Liver (tissue), 9 donors: ENCODE results near the gene EXOC6B. TPM values are rescaled to one million over a fixed set of nuclear protein-coding genes. Genes with fewer than 3 reads are reported as not detected.

ENCODE experiments used
- DNase-seq: peaks from one replicate; pipeline ENCODE4 v3.0.0-alpha.2; 2017; ENCODE audit warnings: low spot score
- H3K27ac ChIP-seq, 2 donors: one replicate each; pipeline ENCODE4 v1.7.0; 2013; ENCODE audit warnings: inconsistent platforms in 2 of 2, low read length in 2 of 2, control low read depth in 1 of 2, low read depth in 1 of 2, mild to moderate bottlenecking in 1 of 2
- H3K27me3 ChIP-seq, 4 donors: one replicate each; pipeline versions ENCODE4 v1.6.1 to v1.7.0; 2013; ENCODE audit warnings: low read length in 3 of 4, inconsistent platforms in 1 of 4, mild to moderate bottlenecking in 1 of 4, moderate library complexity in 1 of 4; ENCODE audit not compliant: control insufficient read depth in 4 of 4, insufficient read depth in 4 of 4
- H3K36me3 ChIP-seq, 4 donors: one replicate each; pipeline versions ENCODE4 v1.6.1 to v1.7.0; 2013; ENCODE audit warnings: low read length in 3 of 4, mild to moderate bottlenecking in 3 of 4, low read depth in 1 of 4, moderate library complexity in 1 of 4; ENCODE audit not compliant: control insufficient read depth in 4 of 4, insufficient read depth in 3 of 4
- H3K4me1 ChIP-seq, 4 donors: one replicate each; pipeline versions ENCODE4 v1.6.1 to v1.7.0; 2013; ENCODE audit warnings: low read length in 3 of 4, mild to moderate bottlenecking in 3 of 4, moderate library complexity in 1 of 4; ENCODE audit not compliant: control insufficient read depth in 4 of 4, insufficient read depth in 4 of 4
- H3K4me3 ChIP-seq, 3 donors: one replicate each; pipeline versions ENCODE4 v1.6.1 to v1.7.0; 2013; ENCODE audit warnings: low read length in 3 of 3, control low read depth in 1 of 3, low read depth in 1 of 3, mild to moderate bottlenecking in 1 of 3
- H3K9ac ChIP-seq, 2 donors: one replicate each; pipeline ENCODE4 v1.7.0; 2013; ENCODE audit warnings: low read length in 2 of 2, mild to moderate bottlenecking in 2 of 2, moderate library complexity in 2 of 2, control low read depth in 1 of 2, low read depth in 1 of 2
- H3K9me3 ChIP-seq, 4 donors: one replicate each; pipeline versions ENCODE4 v1.6.1 to v1.7.0; 2013; ENCODE audit warnings: low read length in 3 of 4; ENCODE audit not compliant: control insufficient read depth in 4 of 4
- CTCF ChIP-seq: fragments of 150-350 bp; IDR thresholded peaks from 2 replicates; pipeline ENCODE4 v1.5.1; 2017; ENCODE audit warnings: improper control_type of control experiment, low read depth, low read length; ENCODE audit not compliant: missing input control
- EGR1 ChIP-seq, 2 donors: IDR thresholded peaks; 2 replicates each; pipeline ENCODE4 v1.6.1; 2016 to 2018; ENCODE audit warnings: antibody characterized with exemption in 2 of 2, low read depth in 2 of 2
- FOXA1 ChIP-seq: IDR thresholded peaks from 2 replicates; pipeline ENCODE4 v1.6.1; 2016; ENCODE audit warnings: antibody characterized with exemption
- GABPA ChIP-seq, 2 donors: IDR thresholded peaks in 1 of 2; conservative IDR thresholded peaks in 1 of 2; 2 replicates each; pipeline ENCODE4 v1.6.1; 2016; ENCODE audit warnings: antibody characterized with exemption in 2 of 2, mild to moderate bottlenecking in 1 of 2, moderate library complexity in 1 of 2
- HNF4A ChIP-seq, 2 donors: conservative IDR thresholded peaks; 2 replicates each; pipeline ENCODE4 v1.6.1; 2016; ENCODE audit warnings: antibody characterized with exemption in 2 of 2, mild to moderate bottlenecking in 2 of 2
- HNF4G ChIP-seq: IDR thresholded peaks from 2 replicates; pipeline ENCODE4 v1.6.1; 2016; ENCODE audit warnings: antibody characterized with exemption
- JUND ChIP-seq, 2 donors: IDR thresholded peaks; 2 replicates each; pipeline ENCODE4 v1.6.1; 2016; ENCODE audit warnings: antibody characterized with exemption in 2 of 2
- MAX ChIP-seq: IDR thresholded peaks from 2 replicates; pipeline ENCODE4 v1.6.1; 2016; ENCODE audit warnings: antibody characterized with exemption
- NR2F2 ChIP-seq: IDR thresholded peaks from 2 replicates; pipeline ENCODE4 v1.6.1; 2016; ENCODE audit warnings: antibody characterized with exemption
- RAD21 ChIP-seq, 2 donors: IDR thresholded peaks; 2 replicates each; pipeline ENCODE4 v1.6.1; 2016; ENCODE audit warnings: antibody characterized with exemption in 2 of 2, mild to moderate bottlenecking in 2 of 2
- REST ChIP-seq: IDR thresholded peaks from 2 replicates; pipeline ENCODE4 v1.6.1; 2016; ENCODE audit warnings: antibody characterized with exemption, mild to moderate bottlenecking
- RXRA ChIP-seq, 2 donors: IDR thresholded peaks; 2 replicates each; pipeline ENCODE4 v1.6.1; 2017 to 2018; ENCODE audit warnings: antibody characterized with exemption in 2 of 2, mild to moderate bottlenecking in 1 of 2
- SP1 ChIP-seq: IDR thresholded peaks from 2 replicates; pipeline ENCODE4 v1.6.1; 2018; ENCODE audit warnings: antibody characterized with exemption, mild to moderate bottlenecking
- YY1 ChIP-seq: IDR thresholded peaks from 2 replicates; pipeline ENCODE4 v1.6.1; 2016; ENCODE audit warnings: antibody characterized with exemption, mild to moderate bottlenecking
- ZBTB33 ChIP-seq: IDR thresholded peaks from 2 replicates; pipeline ENCODE4 v1.6.1; 2016; ENCODE audit warnings: antibody characterized with exemption
- WGBS: extraction: QIAGEN DNeasy Blood & Tissue Kit; methylation state at CpG from one replicate; pipeline ENCODE4 v1.1.7; 2013; 5-methylcytosine and 5-hydroxymethylcytosine counted together
- polyA plus RNA-seq, 2 donors: library from polyadenylated mRNA; stranded (reverse) in 1 of 2; unstranded in 1 of 2; fragments of 200-250 nt in 1 of 2; fragments of >200 nt in 1 of 2; fragmentation: Nextera tagmentation in 1 of 2; extraction: Ambion mirVana in 1 of 2; gene quantifications; one replicate each; pipeline versions ENCODE4 v1.2.1 to v1.2.3, GENCODE V29; 2013 to 2015
- total RNA-seq, 2 donors: library from RNA; depleted of rRNA; stranded (reverse); fragments of >200 nt; gene quantifications; one replicate each; pipeline ENCODE4 v1.2.3, GENCODE V29; 2014
- donor health status: healthy.
- donor health status: healthy.
- donor health status: healthy.
- donor health status: healthy.
- donor health status: healthy.

EXOC6B gene
- total and polyA plus RNA-seq, 4 donors, result 1.7 to 9.5 (median 5.5) TPM

GRCh38 chr2:72576459-72576858, 249.4 kb downstream of the EXOC6B start:
- TF ChIP-seq FOXA1 (no peak), ZBTB33 (no peak), HNF4G (no peak)

GRCh38 chr2:72574886-72575285, 250.9 kb downstream of the EXOC6B start:
- Histone ChIP-seq H3K36me3 (no peaks in the 10 kb centered on the region), H3K9me3 (no peaks in the 10 kb centered on the region), H3K27ac (no peak overlapping the region), H3K4me1 (no peaks in the 10 kb centered on the region), H3K4me3 (no peak overlapping the region), H3K27me3 (no peaks in the 10 kb centered on the region), H3K9ac (no peak overlapping the region)
- no peak for DNase-seq
- WGBS, result 88% methylated on average over 3 of the region's 3 CpGs
- no peak for TF ChIP-seq REST
- no peak for TF ChIP-seq SP1
- TF ChIP-seq GABPA (IDR thresholded peaks at IDR 0.05 in 1 of 2, conservative IDR thresholded peaks at IDR 0.05 in 1 of 2), result no peak
- no peak for TF ChIP-seq EGR1 (IDR thresholded peaks at IDR 0.05; ENCODE audit: low read depth in 2 of 2)

More at GRCh38 chr2:72576459-72576858, 249.4 kb downstream of the EXOC6B start:
- H3K27me3 ChIP-seq, result no peaks in the 10 kb centered on the region
- H3K27ac ChIP-seq, result no peak overlapping the region
- no peak overlapping the region for H3K9ac ChIP-seq
- WGBS, result 80% methylated on average over 2 of the region's 2 CpGs
- H3K9me3 ChIP-seq, result no peaks in the 10 kb centered on the region
- no peak for DNase-seq
- no peaks in the 10 kb centered on the region for H3K4me1 ChIP-seq
- no peaks in the 10 kb centered on the region for H3K36me3 ChIP-seq
- no peak overlapping the region for H3K4me3 ChIP-seq

GRCh38 chr2:72573232-72573631, 252.6 kb downstream of the EXOC6B start:
- Histone ChIP-seq H3K27ac (no peak overlapping the region), H3K9me3 (no peaks in the 10 kb centered on the region), H3K36me3 (no peaks in the 10 kb centered on the region), H3K9ac (no peak overlapping the region), H3K4me3 (no peak overlapping the region), H3K27me3 (no peaks in the 10 kb centered on the region), H3K4me1 (no peaks in the 10 kb centered on the region)
- no peak for DNase-seq
- TF ChIP-seq CTCF (no peak), NR2F2 (no peak), SP1 (no peak), EGR1 (IDR thresholded peaks at IDR 0.05; ENCODE audit: low read depth in 2 of 2) (no peak), JUND (IDR thresholded peaks at IDR 0.05) (no peak), HNF4A (conservative IDR thresholded peaks at IDR 0.05) (no peak), GABPA (IDR thresholded peaks at IDR 0.05 in 1 of 2, conservative IDR thresholded peaks at IDR 0.05 in 1 of 2) (no peak), YY1 (no peak), MAX (no peak), RAD21 (IDR thresholded peaks at IDR 0.05) (no peak), REST (no peak), FOXA1 (no peak), RXRA (IDR thresholded peaks at IDR 0.05) (no peak)
- WGBS, result 96% methylated on average over 1 of the region's 1 CpG
